ENCODE measurements around the gene SHOC2.

The SHOC2 gene

GRCh38 chr10:110916554-110917346, 2.7 kb upstream of the SHOC2 start:
- no peak for TF ChIP-seq ZNF274 (IDR thresholded peaks at IDR 0.05; ENCODE audit: low read depth, low read length)
- no peak overlapping the region for H3K4me3 ChIP-seq (ENCODE audit: low read length)

GRCh38 chr10:110918269-110918642, 1.1 kb upstream of the SHOC2 start:
- no peak for TF ChIP-seq ZNF274 (IDR thresholded peaks at IDR 0.05; ENCODE audit: low read depth, low read length)
- H3K4me3 ChIP-seq (ENCODE audit: low read length), result peak overlapping the region; percentile 87

GRCh38 chr10:110918643-110919348, 608 bp upstream of the SHOC2 start, which contains the start of gene BBIP1:
Gene BBIP1 (minus strand): TSS chr10:110919180. CDS start chr10:110918157, 1,023 bp downstream.
- H3K4me3 ChIP-seq (ENCODE audit: low read length), result peak within 1 kb of the TSS; percentile 87
- TF ChIP-seq ZNF274 (IDR thresholded peaks at IDR 0.05; ENCODE audit: low read depth, low read length), result no peak

- peak overlapping the region; percentile 81 for H3K4me3 ChIP-seq (ENCODE audit: low read length)
- no peak for TF ChIP-seq ZNF274 (IDR thresholded peaks at IDR 0.05; ENCODE audit: low read depth, low read length)
Observed at GRCh38 chr10:110919971-110920881, 822 bp downstream of the SHOC2 start.

- no peak for TF ChIP-seq ZNF274 (IDR thresholded peaks at IDR 0.05; ENCODE audit: low read depth, low read length)
- peak overlapping the region; percentile 28; the same call in 1 of the 2 replicates for H3K4me3 ChIP-seq (ENCODE audit: low read length)
Observed at GRCh38 chr10:110923856-110924493, 4.6 kb downstream of the SHOC2 start.

- no peak for TF ChIP-seq ZNF274 (IDR thresholded peaks at IDR 0.05; ENCODE audit: low read depth, low read length)
- no peak overlapping the region for H3K4me3 ChIP-seq (ENCODE audit: low read length)
Observed at GRCh38 chr10:110927461-110927860, 8.1 kb downstream of the SHOC2 start.

- H3K4me3 ChIP-seq (ENCODE audit: low read length), result no peak overlapping the region
- no peak for TF ChIP-seq ZNF274 (IDR thresholded peaks at IDR 0.05; ENCODE audit: low read depth, low read length)
Observed at GRCh38 chr10:110931769-110932381, 12.5 kb downstream of the SHOC2 start.

- no peak overlapping the region for H3K4me3 ChIP-seq (ENCODE audit: low read length)
- TF ChIP-seq ZNF274 (IDR thresholded peaks at IDR 0.05; ENCODE audit: low read depth, low read length), result no peak
Observed at GRCh38 chr10:110932505-110933180, 13.2 kb downstream of the SHOC2 start.

GRCh38 chr10:110936757-110937156, 17.4 kb downstream of the SHOC2 start:
- no peak for TF ChIP-seq ZNF274 (IDR thresholded peaks at IDR 0.05; ENCODE audit: low read depth, low read length)
- no peak overlapping the region for H3K4me3 ChIP-seq (ENCODE audit: low read length)

GRCh38 chr10:110939419-110939818, 20.0 kb downstream of the SHOC2 start:
- H3K4me3 ChIP-seq (ENCODE audit: low read length), result no peak overlapping the region
- TF ChIP-seq ZNF274 (IDR thresholded peaks at IDR 0.05; ENCODE audit: low read depth, low read length), result no peak

GRCh38 chr10:110944792-110945396, 25.5 kb downstream of the SHOC2 start:
- TF ChIP-seq ZNF274 (IDR thresholded peaks at IDR 0.05; ENCODE audit: low read depth, low read length), result no peak
- H3K4me3 ChIP-seq (ENCODE audit: low read length), result no peak overlapping the region

- no peak for TF ChIP-seq ZNF274 (IDR thresholded peaks at IDR 0.05; ENCODE audit: low read depth, low read length)
- no peak overlapping the region for H3K4me3 ChIP-seq (ENCODE audit: low read length)
Observed at GRCh38 chr10:110946496-110946895, 27.1 kb downstream of the SHOC2 start.
